ENCODE data around the gene SOX1.

The SOX1 gene

DNA sequence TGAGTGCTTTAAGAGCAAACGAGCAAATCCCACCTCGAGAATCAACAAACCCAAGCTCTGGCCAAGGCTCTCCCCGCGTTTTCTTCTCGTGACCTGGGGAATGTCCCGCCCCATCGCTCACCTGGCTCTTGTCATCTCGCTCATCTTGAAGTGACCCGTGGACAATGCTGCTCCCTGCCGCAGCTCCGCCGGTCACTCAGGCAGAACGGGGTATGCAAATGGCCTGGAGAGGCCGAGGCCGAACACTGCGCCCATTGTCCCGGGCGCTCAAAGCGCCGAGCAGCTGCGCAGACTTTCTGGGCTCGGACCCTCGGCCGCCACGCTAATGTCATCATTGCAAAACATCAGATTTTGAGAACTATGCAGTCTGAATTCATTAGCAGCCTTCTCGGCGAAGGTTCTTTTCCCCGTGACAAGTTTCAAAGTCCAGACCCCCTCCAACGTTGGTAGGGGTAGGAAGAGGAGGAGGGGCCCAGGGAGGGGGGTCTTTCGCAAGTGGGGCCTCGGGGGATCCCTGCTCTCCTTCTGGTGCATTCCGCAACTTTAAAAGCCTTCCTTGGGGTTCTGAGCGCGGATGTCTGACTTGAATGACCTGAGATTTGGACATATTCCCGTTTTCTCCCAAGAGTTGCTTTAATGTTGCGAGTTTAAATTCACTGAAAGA, 39.7 kb downstream of the SOX1 start:
- no peak for DNase-seq (ENCODE audit: low read depth)

DNA sequence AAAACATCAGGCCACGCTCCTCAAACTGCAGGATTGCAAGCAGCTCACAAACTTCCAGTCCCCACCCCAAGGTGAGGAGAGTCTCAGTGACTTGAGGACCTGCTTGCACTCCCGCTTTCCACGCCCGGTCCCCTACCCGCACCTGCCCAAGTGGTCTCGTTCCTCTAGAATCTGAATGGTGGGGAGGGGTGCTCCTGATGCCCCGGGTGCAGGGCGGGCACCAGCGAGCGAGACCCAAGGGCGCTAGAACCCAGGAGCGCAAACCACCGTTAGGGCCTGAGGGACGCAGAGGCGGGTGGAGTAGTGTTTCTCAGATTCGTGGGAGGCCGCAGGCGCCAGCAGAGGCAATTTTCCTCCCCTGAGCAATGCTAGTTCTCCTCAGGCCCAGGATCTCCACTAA, 40.3 kb downstream of the SOX1 start:
- no peak for DNase-seq (ENCODE audit: low read depth)

DNA sequence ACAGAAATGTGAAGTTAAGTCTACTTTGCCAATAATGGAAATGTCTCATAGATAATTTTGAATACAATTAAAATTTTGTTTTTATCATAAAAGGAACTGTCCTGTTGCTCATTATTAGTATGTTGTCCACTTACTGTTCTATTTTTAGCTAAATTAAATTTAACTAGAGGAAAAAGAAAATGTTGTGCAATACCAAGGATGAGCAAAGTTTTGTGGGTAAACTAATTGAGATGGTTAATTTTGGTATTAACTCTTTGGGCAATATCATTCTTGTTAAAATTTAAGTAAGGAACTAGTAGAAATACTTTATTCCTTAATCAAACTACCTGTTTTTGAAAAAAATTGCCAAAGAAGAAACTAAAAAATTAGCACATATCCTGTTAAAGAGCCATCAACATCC, 43.5 kb downstream of the SOX1 start:
- no peak for DNase-seq (ENCODE audit: low read depth)

DNA sequence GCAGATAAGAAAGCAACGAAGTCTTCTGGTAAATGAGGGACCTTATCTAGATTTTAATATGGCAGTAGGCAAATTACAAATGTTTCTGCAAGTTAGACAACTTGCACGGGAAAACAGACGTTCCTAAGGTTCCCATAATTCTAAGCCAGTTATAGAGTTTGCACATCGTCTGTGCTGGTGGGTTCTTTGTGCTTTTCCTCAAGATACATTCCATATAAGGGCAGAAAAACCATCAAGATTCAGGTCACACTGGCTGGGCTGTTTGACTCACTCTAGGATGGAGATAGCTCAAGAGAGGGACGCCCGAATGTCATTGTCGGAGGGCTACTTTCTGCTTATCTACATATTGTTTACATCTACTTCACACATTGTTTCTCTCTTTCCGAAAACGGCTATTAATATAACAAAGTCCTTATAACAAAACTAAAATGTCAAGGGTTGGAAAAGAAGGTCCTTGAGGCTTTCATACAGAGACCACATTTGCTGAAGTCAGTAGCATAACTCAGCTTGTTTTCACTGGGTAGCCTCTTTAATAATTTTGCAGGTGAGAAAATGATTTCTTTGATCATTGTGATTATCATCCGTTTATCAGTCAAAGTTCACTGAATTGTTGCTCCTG, 44.4 kb downstream of the SOX1 start:
- DNase-seq (ENCODE audit: low read depth) = no peak

DNA sequence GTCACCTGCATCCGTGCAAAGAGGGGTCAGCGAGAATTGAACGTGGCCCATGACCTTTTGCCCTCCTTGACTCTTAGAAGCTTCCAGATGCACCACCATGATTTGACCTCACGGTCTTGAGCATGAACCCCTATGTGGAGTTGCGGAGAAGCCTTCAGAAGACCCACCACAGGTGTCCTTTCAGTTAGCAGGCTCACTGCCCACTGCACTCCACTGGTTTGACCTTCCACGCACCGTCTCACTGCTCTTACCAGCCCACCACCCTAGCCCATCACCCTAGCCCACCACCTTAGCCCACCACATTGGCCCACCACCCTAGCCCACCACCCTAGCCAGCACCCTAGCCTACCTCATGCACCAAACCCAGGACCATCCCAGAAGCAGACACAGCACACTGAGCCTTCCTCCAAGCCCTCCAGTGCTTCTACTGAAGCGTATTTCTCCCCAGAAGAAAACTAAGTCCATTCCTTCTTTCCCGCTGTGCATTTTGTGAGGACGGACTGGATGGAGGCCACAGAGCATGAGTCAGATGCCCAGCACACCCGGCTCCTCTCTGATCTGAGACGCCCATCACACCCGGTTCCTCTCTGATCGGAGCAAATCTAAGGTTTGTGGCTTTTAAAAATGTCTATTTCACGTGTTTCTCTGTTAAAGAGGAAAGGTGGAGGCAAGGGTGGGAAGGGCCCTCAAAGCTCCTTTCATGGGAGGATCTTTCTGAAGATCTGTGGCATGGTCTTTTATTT, 45.8 kb downstream of the SOX1 start:
- no peak for DNase-seq (ENCODE audit: low read depth)

DNA sequence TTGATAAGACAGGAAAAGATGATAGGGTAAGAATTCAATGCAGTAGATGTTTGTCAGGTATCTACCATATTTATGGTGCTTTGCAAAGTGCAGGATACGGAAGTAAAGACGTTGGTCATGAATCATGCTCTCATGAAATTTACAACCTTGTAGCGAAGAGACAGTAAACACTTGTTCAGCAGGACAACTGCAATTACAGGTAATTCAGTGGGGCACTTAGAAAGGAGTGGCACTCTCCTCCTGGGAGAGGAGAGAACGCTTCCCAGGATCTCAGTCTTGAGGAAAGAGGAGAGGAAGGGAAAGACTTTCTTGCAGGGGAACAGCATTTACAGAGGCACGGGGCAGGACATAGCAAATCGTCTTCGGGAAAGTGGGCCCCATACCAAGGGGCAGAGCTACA, 46.4 kb downstream of the SOX1 start:
- no peak for DNase-seq (ENCODE audit: low read depth)

DNA sequence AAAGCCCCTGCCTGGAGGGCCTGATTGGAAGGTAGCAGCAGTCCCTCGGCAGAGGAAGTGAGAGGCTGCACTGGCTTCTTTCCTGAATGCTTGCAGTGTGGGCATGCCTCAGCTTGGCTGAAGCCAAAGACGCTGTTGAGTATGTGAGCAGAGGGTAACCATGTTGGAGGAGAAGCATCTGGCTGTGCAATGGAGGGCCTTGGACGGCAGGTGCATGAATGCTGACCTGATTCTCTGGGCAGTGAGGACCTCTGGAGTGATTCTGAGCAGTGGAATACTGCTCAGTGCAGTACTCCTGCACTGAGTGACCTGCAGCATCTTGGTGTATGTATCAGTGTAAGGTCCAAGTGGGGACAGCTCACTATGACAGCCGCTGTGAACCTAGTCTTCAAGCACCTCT, 46.9 kb downstream of the SOX1 start:
- DNase-seq (ENCODE audit: low read depth) = no peak

DNA sequence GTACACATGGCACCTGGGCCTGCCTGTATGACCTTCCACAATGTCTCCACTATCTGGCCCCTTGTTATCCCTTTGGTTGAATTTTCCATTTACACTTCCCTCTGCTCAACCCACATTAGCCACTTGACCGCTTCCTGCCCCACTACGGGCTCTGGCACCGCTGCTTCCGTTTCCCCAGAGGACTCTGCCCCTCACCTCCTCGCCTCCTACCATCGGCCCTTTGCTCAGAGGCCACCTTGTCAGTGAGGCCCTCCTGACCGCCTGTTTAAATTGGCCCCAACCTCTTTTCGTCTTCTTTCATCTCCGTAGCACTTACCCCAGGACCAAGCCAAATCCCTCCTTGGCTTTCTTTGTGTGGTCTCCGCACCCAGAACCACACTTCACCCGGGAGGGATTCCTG, 47.4 kb downstream of the SOX1 start:
- DNase-seq (ENCODE audit: low read depth) = no peak

DNA sequence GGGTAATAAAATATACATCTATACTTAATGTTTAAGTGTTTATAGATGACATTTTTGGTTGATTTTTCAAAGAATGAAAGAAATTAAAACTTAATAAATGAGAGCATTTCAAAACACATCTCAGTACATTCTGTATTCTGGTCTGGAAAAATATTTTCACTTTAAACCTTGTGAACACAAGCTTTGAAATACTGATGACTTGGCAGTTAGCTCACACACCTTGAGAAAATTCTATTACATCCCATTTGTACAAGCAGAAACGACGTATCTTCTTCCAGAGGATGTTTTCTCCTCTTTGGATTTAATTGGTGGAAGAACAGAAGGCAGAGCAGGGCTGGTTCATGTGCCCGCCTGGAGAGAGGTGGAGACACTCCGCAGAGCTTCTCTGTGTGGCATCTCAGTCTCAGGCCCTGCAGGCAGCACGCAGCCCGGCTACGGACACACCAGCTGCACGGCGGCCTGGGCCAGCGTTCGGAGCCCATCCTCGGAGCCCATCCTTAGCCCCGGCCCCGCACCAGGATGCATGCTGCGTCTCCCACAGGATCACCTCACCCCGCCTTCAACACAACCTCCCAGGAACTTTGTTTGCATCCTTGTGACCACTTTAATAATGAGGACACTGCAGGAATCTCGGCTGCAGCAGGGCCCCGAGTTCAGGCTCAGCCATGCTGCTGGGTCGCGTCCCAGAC, 48.6 kb downstream of the SOX1 start:
- DNase-seq (ENCODE audit: low read depth) = no peak

DNA sequence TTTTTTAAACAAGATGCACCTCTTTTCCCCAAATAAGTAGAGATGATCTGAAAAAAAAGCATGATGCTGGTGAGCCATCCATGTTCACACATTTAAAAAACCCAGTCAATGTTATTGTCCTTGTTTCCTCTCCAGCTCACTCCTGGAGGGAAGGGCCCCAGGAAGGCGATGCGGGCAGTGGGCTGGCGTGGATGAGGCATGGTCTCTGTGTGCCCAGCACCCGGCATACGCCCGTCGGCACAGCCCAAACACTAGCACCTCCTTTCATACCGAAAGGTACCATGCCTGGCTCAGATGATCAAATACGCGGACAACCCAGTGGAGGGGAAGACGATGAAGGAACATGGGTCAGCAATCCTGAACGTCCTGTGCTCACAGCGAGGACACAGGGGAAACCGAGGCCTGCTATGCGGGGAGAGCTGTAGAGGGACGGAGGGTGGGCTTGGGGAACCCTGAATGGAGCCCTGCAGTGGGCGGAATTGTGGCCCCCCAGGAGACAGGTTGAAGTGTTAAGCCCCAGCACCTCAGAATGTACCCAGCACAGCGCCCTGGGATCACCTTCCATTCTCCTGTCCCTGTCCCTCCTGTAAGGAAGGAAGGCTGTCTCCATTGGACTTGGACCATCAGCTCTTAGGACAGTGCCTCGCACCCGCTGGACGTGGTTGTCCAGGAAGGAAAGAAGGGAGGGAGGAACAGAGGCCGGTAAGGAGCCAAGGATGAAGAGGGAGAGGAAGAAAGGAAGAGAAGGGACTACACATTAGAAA, 49.4 kb downstream of the SOX1 start:
- DNase-seq (ENCODE audit: low read depth) = no peak

DNA sequence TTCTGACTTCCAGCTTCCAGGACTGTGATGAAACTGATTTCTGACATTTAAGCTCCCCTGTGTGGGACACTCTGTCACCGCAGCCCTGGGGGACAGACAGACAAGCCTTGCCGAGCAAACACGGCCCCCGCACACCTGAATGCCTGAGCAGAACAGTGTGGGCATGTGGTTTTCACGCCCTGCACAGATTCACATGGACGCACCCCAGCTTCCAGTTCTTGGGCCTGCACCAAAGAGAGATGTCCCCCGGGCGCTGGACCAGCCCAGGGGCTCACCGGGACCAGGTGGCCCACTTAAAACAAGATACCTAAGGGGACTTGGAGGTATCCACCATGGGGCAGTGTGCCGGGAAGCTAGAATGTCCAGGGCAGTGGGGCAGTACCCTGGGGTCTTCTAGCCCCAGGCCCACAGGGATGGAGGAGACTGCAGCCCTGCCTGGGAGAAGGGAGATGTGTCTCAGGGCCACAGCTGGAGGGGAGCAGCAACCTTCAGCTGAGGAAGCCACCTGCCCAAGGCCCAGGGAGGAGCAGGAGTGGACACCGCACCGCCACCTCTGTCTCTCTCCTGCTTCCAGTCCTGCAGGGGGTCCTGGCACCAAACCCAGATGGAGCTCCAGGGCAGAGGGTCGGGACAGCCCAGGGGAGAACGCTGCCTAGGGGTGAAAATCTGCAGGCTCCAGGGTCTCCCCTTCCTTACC, 50.5 kb downstream of the SOX1 start:
- DNase-seq (ENCODE audit: low read depth) = no peak

DNA sequence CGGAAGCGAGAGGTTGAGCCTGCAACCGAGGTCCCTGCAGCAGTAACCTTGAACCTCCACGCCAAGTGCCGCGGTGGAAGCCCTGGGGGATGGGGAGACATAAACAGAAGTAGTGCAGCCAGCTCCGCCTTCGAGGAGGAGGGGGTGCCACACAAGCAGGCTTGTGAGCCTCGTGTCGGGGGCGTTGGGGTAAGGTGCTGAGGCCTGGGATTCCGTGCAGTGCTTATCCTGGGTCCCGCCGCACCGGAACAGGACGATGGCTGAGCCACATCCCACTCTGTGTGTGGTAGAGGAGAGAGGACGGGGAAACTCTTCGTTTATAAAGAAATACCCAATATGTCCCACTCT, 51.0 kb downstream of the SOX1 start:
- DNase-seq (ENCODE audit: low read depth) = no peak

DNA sequence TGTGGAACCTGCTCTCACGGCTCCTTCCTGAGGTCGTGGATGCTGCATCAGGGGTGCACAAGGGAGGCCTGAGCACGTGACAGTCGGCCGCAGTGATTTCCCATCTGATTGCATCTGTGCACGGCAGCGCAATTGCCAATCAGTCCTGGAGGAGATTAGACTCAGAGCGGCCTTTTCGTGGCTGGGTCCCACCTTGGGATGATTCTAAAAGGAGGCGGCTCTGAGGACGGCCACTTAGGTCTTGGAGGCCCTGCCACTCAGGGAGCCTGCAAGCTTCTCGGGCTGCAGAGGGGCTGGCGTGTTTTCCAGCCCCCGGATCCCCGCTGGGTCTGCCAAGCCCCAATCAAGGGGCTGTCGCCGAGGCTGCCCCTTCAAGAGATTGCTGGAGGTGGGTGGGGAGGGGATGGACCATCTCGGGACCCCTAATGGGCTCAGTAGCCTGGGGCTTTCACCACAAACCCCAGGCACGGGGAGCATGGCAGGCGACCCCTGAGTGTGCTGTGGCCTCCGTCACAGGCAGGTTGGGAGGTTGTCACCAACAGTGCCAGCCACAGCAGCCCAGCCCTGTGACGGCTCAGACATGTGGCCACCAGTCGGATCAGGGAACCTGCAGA, 51.6 kb downstream of the SOX1 start:
- no peak for DNase-seq (ENCODE audit: low read depth)

DNA sequence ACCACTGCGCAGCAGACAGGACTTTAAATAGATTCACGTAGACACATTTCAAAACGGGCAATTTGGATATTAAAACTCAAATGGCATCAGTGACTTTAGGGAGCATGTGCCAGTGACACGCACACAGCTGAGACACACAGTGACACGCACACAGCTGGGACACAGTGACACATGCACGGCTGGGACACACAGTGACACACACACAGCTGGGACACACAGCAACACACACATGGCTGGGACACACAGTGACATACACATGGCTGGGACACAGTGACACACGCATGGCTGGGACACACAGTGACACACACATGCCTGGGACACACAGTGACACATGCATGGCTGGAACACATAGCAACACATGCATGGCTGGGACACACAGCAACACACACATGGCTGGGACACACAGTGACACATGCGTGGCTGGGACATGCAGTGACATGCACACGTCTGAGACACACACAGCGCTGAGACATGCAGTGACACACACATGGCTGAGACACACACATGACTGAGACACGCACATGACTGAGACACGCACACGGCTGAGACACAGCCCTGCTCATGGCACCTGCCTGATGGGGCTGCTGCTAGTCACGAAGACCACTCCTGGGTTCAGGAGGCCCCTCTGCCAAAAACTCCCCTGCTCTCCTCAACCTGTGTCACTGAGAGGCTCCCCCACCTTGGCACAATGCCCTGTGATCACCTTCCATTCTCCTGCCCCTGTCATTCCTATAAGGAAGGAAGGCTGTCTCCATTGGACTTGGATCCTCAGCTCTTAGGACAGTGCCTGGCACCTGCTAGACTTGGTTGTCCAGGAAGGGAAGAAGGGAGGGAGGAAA, 52.5 kb downstream of the SOX1 start:
- DNase-seq (ENCODE audit: low read depth) = no peak

DNA sequence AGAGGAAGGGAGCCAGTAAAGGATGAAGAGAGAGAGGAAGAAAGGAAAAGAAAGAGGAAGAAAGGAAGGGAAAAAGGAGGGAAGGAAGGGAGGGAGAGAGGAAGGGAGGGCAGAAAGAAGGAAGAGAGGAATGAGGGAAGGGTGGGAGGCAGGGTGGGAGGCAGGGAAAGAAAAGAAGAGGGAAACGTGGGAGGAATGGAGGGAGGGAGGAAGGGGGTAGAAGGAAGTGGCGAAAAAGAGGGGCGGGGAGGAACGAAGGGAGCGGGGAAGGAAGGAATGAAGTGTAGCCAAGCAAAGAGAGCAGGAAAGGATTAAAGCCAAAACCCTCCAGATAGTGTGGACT, 53.1 kb downstream of the SOX1 start:
- DNase-seq (ENCODE audit: low read depth) = no peak
